HepG2 (cell line): ENCODE results near the gene MCMBP. TPM values are rescaled to one million over a fixed set of nuclear protein-coding genes. Genes with fewer than 3 reads are reported as not detected.
A peak's percentile ranks its signal among the peaks of the same experiment; 100 is the strongest.

Experiments used
- ATAC-seq: fragments of 200-7000 bp; cut with Tn5 transposase; 3 replicates; pipeline ENCODE4 v1.9.1; 2020; ENCODE audit warnings: mild to moderate bottlenecking, moderate library complexity
- BruUV-seq: library from RNA; stranded (reverse); fragments of 400-500 nt; replicated peaks from 2 replicates; lab custom pipeline; 2021; lab: Mats Ljungman, UMichigan
- CTCF ChIA-PET: fragments of 300-600 bp; formaldehyde crosslinking; extraction: SDS; loops from one replicate; lab custom pipeline; 2021; ENCODE audit warnings: low total read pairs, inconsistent platforms, low intra/inter-chr PET ratio; lab: Yijun Ruan, JAX
- POLR2A ChIA-PET: fragments of 350-600 bp; sonication (Branson Sonifier 250); formaldehyde crosslinking; loops from one replicate; lab custom pipeline; 2020; ENCODE audit warnings: antibody characterized with exemption, inconsistent platforms; lab: Yijun Ruan, JAX
- DNase-seq: peaks from one replicate; pipeline ENCODE4 v3.0.0-alpha.2; 2015; ENCODE audit warnings: low spot score
- FAIRE-seq: peaks from 3 replicates; lab custom pipeline; 2011; peaks lifted over from hg19 to GRCh38; lab: Jason Lieb, UNC
- H2AFZ ChIP-seq: one replicate; pipeline ENCODE4 v1.6.1; 2011; ENCODE audit warnings: low read length, inconsistent platforms
- H3K27ac ChIP-seq: fragments of 300-600 bp; 3 replicates; pipeline ENCODE4 v1.8.0; 2011; ENCODE audit warnings: mixed run types, mild to moderate bottlenecking, mixed read lengths, low read length, inconsistent platforms; ENCODE audit not compliant: insufficient read depth; ENCODE audit errors: extremely low read length
- H3K27me3 ChIP-seq, 2 experiments: fragments of 200-600 bp in 1 of 2; 2 replicates in 1 of 2; 3 replicates in 1 of 2; pipeline versions ENCODE4 v1.6.0 to v1.8.0; 2011; ENCODE audit warnings: low read length in 2 of 2, mild to moderate bottlenecking in 2 of 2, moderate library complexity in 2 of 2, inconsistent platforms in 1 of 2; ENCODE audit not compliant: insufficient read depth in 2 of 2, control insufficient read depth in 1 of 2
- H3K36me3 ChIP-seq, 2 experiments: fragments of 200-600 bp in 1 of 2; replicated peaks in 1 of 2; 2 replicates in 1 of 2; 3 replicates in 1 of 2; pipeline versions ENCODE4 v1.5.1 to v1.8.0; 2011; ENCODE audit warnings: low read length in 2 of 2, inconsistent platforms in 1 of 2; ENCODE audit not compliant: insufficient read depth in 2 of 2, control insufficient read depth in 1 of 2
- H3K4me1 ChIP-seq: 2 replicates; pipeline ENCODE4 v1.5.1; 2012; ENCODE audit warnings: low read length, inconsistent platforms; ENCODE audit not compliant: insufficient read depth
- H3K4me2 ChIP-seq: 2 replicates; pipeline ENCODE4 v1.6.0; 2011; ENCODE audit warnings: low read depth, low read length, inconsistent platforms
- H3K4me3 ChIP-seq, 3 experiments: fragments of 200-600 bp in 1 of 3; sonication (generic), shearing (Covaris generic) in 1 of 3; replicated peaks in 1 of 3; 2 replicates each; pipeline ENCODE4 v1.5.1; 2011 to 2016; ENCODE audit warnings: low read length in 3 of 3, inconsistent platforms in 2 of 3, low read depth in 2 of 3, mild to moderate bottlenecking in 2 of 3, control low read depth in 1 of 3, mixed read lengths in 1 of 3; ENCODE audit not compliant: insufficient read depth in 1 of 3
- H3K79me2 ChIP-seq: one replicate; pipeline ENCODE4 v1.6.1; 2011; ENCODE audit warnings: low read length, inconsistent platforms; ENCODE audit not compliant: insufficient read depth
- H3K9ac ChIP-seq: 2 replicates; pipeline ENCODE4 v1.6.0; 2011; ENCODE audit warnings: mild to moderate bottlenecking, low read depth, low read length, inconsistent platforms; ENCODE audit not compliant: insufficient read depth
- H3K9me3 ChIP-seq: 2 replicates; pipeline ENCODE4 v1.5.1; 2012; ENCODE audit warnings: mild to moderate bottlenecking, low read length
- H4K20me1 ChIP-seq: 2 replicates; pipeline ENCODE4 v1.6.0; 2011; ENCODE audit warnings: inconsistent platforms, mild to moderate bottlenecking, low read length, moderate library complexity; ENCODE audit not compliant: insufficient read depth
- CBX2 ChIP-seq, 2 experiments: fragments of 200-600 bp in 1 of 2; sonication (generic); formaldehyde crosslinking in 1 of 2; IDR thresholded peaks; 2 replicates each; pipeline versions ENCODE4 v1.7.0 to v1.8.1; 2018 to 2022; ENCODE audit warnings: low read depth in 2 of 2, low read length in 1 of 2, mild to moderate bottlenecking in 1 of 2, missing genetic modification reagents in 1 of 2
- CEBPB ChIP-seq: IDR thresholded peaks from 2 replicates; pipeline ENCODE4 v1.6.1; 2011; ENCODE audit warnings: low read depth, low read length, improper control_type of control experiment, borderline replicate concordance
- CEBPG ChIP-seq: IDR thresholded peaks from 2 replicates; pipeline ENCODE4 v1.6.1; 2016
- E2F1 ChIP-seq: sonication (generic); formaldehyde crosslinking; IDR thresholded peaks from 2 replicates; pipeline ENCODE4 v1.5.0; 2020; ENCODE audit warnings: missing genetic modification reagents
- E2F2 ChIP-seq: sonication (generic); formaldehyde crosslinking; IDR thresholded peaks from 2 replicates; pipeline ENCODE4 v1.4.0; 2020; ENCODE audit warnings: missing genetic modification reagents, borderline replicate concordance
- GATA4 ChIP-seq: sonication (generic); IDR thresholded peaks from 2 replicates; pipeline ENCODE4 v1.6.1; 2016; ENCODE audit warnings: antibody characterized with exemption, low read depth, borderline replicate concordance
- IKZF1 ChIP-seq: fragments of 450-650 bp; IDR thresholded peaks from 2 replicates; pipeline ENCODE4 v1.7.1; 2016
- ZNF512B ChIP-seq: sonication (generic); formaldehyde crosslinking; IDR thresholded peaks from 2 replicates; pipeline ENCODE4 v1.5.1; 2020; ENCODE audit warnings: missing genetic modification reagents, mild to moderate bottlenecking, borderline replicate concordance
- ZNF704 ChIP-seq: sonication (generic); formaldehyde crosslinking; IDR thresholded peaks from 2 replicates; pipeline ENCODE4 v1.8.1; 2023; ENCODE audit warnings: mild to moderate bottlenecking, inconsistent platforms, moderate library complexity, missing genetic modification reagents, borderline replicate concordance
- ZSCAN12 ChIP-seq: sonication (generic); formaldehyde crosslinking; IDR thresholded peaks from 2 replicates; pipeline ENCODE4 v1.9.0; 2021; ENCODE audit warnings: mild to moderate bottlenecking, missing genetic modification reagents
- whole genome bisulfite sequencing: methylation state at CpG from one replicate; pipeline ENCODE4 v1.1.6; 2017; ENCODE audit warnings: low lambda C conversion rate; 5-methylcytosine and 5-hydroxymethylcytosine counted together
- in situ Hi-C: cut with HindIII; loops from 2 replicates; pipeline ENCODE4 v1.10.0; 2017; ENCODE audit warnings: low pct_unique_long_range_greater_than_20kb; ENCODE audit not compliant: extremely low pct_ligation_motif_present
- intact Hi-C: fragments of 100-400 bp; cut with micrococcal nuclease; formaldehyde crosslinking; loops from one replicate; pipeline ENCODE4 v1.10.0; 2022; ENCODE audit not compliant: unreplicated experiment
- polyA plus RNA-seq, 8 experiments: library from polyadenylated mRNA; depleted of rRNA in 3 of 8; stranded (reverse) in 7 of 8; unstranded in 1 of 8; fragments of >200 nt; fragmentation: Illumina TruSeq in 4 of 8; extraction: Trizol in 4 of 8; gene quantifications; 2 replicates each; pipeline versions ENCODE4 v1.2.1 to v1.2.3, GENCODE V29; 2011 to 2016; ENCODE audit warnings: low read depth in 4 of 8, missing spikeins in 1 of 8, mixed read lengths in 1 of 8; ENCODE audit not compliant: insufficient read depth in 1 of 8
- total RNA-seq, 5 experiments: library from RNA; depleted of rRNA; stranded (reverse); fragments of >200 nt; fragmentation: Illumina TruSeq; extraction: Trizol; gene quantifications; 2 replicates each; pipeline ENCODE4 v1.2.3, GENCODE V29; 2016; ENCODE audit warnings: low read depth in 1 of 5

The MCMBP gene
- total and polyA plus RNA-seq, 2 of the 13 experiments (the other 11 are each of a cell fraction or from before 2014, with no cell fraction given) = 35.7 to 62.4 TPM

GRCh38 chr10:119858063-119858462 lies 14.6 kb downstream of the MCMBP start:
- Histone ChIP-seq H3K27ac (no peak overlapping the region), H3K27me3 (no peaks in the 10 kb centered on the region), H3K4me1 (peaks cover 24% of the 10 kb centered on the region), H3K4me2 (no peak overlapping the region), H3K79me2 (peaks cover 52% of the 10 kb centered on the region), H3K9ac (no peak overlapping the region), H3K4me3 (no peak overlapping the region), H3K36me3 (peaks cover 8 to 43% of the 10 kb centered on the region in 2 experiments), H4K20me1 (peaks cover 20% of the 10 kb centered on the region), H2AFZ (no peak overlapping the region), H3K9me3 (no peaks in the 10 kb centered on the region)
- whole genome bisulfite sequencing = 50% methylated on average over 1 of the region's 1 CpG
- intact Hi-C loops (loop anchor here (2.0 kb wide), 1 partner anchor 241 kb away; no protein-coding TSS in a partner anchor), in situ Hi-C loops (loop anchor here (5.0 kb wide), 1 partner anchor 171 kb away; no protein-coding TSS in a partner anchor)
- FAIRE-seq = no peak
- no peak for TF ChIP-seq CBX2 (IDR thresholded peaks at IDR 0.05; ENCODE audit: low read depth, low read length)
- no peak for TF ChIP-seq CBX2 (CRISPR knock-in tag; IDR thresholded peaks at IDR 0.05; ENCODE audit: low read depth)
- TF ChIP-seq IKZF1 = no peak
- TF ChIP-seq CEBPG (CRISPR knock-in tag) = peak; percentile 26; the same call in 1 of the 2 replicates
- no peak for TF ChIP-seq ZSCAN12 (CRISPR knock-in tag)
- peak; percentile 26; the same call in 1 of the 2 replicates for TF ChIP-seq CEBPB
- ChIA-PET CTCF (interaction anchor here (2.0 to 2.6 kb wide), 2 partner anchors 171 to 249 kb away, joined by 5 to 18 read pairs; no protein-coding TSS in a partner anchor), POLR2A (interaction anchor here (1.3 kb wide), 1 partner anchor 171 kb away, joined by 4 read pairs; no protein-coding TSS in a partner anchor)
- DNase-seq = no peak
- no TSS peak for BruUV-seq
- ATAC-seq = no peak; the same call in 2 of the 3 replicates

- ATAC-seq = no peak
- CTCF ChIA-PET = no interaction called here
- TF ChIP-seq ZNF704 (CRISPR knock-in tag) (no peak), ZNF512B (CRISPR knock-in tag) (no peak), E2F1 (CRISPR knock-in tag) (no peak), GATA4 (no peak), E2F2 (CRISPR knock-in tag) (no peak)
Observed at GRCh38 chr10:119853574-119853973, 19.1 kb downstream of the MCMBP start.

More at GRCh38 chr10:119853574-119853973, 19.1 kb downstream of the MCMBP start:
- intact Hi-C loops (no loop called here), in situ Hi-C loops (no loop called here)
- Histone ChIP-seq H3K4me3 (no peak overlapping the region), H3K9me3 (no peaks in the 10 kb centered on the region), H3K9ac (no peak overlapping the region), H3K4me1 (peaks cover 10% of the 10 kb centered on the region), H3K27ac (no peak overlapping the region), H2AFZ (no peak overlapping the region), H4K20me1 (no peaks in the 10 kb centered on the region), H3K4me2 (no peak overlapping the region), H3K27me3 (no peaks in the 10 kb centered on the region; a peak in 1 of 5 replicates), H3K36me3 (peaks cover 16 to 72% of the 10 kb centered on the region in 2 experiments), H3K79me2 (peaks cover 9% of the 10 kb centered on the region)
- FAIRE-seq (no peak), DNase-seq (no peak)
- BruUV-seq = no TSS peak
- WGBS = 96% methylated on average over 1 of the region's 1 CpG
- POLR2A ChIA-PET = no interaction called here
